Measurements from ENCODE around the gene STRIP2. TPM values are rescaled to one million over a fixed set of nuclear protein-coding genes. Genes with fewer than 3 reads are reported as not detected.
"Not testable (repeated sequence)": the region's sequence is repeated elsewhere in the genome, so short reads cannot be mapped to it uniquely, and the experiment has no call there.

The STRIP2 gene
- total and polyA plus RNA-seq, 9 donors = 5.1 to 10.1 (median 6.2) TPM

DNA sequence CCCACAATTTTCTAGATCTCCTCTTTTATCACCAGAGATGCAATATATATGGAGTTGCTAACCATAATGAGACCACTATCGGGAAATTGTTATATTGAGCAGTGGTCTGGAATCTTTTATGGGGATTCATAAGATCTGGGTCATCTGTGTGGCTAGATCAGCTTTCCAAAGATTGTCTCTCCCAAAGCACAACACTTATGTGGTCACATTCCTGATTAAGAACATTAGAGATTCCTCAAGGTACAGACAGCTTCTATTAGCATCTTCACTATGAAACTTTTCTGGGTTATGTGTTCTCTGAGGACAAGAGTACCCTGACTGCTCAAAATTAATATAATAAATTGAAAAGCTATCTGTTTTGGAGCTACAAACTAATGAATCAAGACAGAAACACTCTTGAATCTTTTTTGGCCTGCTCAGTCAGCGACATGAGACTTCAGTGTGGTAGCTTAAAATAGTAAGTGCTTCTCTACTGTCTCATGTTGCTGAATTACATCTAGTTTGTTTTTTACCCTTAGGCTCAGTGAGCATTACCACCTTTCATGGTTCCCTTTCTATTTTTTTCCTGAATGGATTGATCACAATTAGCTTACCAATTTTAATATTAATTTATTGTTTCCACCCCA lies 42.6 kb upstream of the STRIP2 start:
- H3K4me3 ChIP-seq (ENCODE audit: low read length) = no peak overlapping the region
- H3K4me1 ChIP-seq (ENCODE audit: control insufficient read depth, insufficient read depth, low read length) = no peaks in the 10 kb centered on the region
- DNase-seq = peak; percentile 25
- no peaks in the 10 kb centered on the region for H3K36me3 ChIP-seq (ENCODE audit: control insufficient read depth, insufficient read depth, low read length)
- no peaks in the 10 kb centered on the region for H3K27me3 ChIP-seq (ENCODE audit: control insufficient read depth, insufficient read depth, low read length)
- H3K27ac ChIP-seq (ENCODE audit: low read length) = peak overlapping the region; percentile 71
- WGBS (ENCODE audit: insufficient coverage) = no CpG with 5 or more reads among the region's 2 CpGs
- H3K9me3 ChIP-seq (replicated peaks; ENCODE audit: control insufficient read depth, low read depth, low read length) = no peaks in the 10 kb centered on the region

DNA sequence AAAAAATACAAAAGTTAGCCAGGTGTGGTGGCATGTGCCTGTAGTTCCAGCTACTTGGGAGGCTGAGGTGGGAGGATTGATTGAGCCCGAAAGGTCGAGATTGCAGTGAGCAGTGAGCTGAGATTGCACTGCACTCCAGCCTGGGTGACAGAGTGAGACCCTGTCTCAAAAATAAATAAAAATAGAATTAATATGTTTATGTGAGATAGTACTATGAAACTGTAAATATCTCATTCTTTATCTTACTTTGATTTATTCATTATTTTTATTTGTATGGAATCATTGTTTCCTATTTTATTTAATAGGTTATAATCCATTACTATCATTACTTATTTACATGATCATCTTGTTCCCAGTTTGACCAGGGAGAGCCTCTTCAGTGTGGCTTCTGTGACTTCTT lies 41.0 kb upstream of the STRIP2 start:
- WGBS (ENCODE audit: insufficient coverage) = no CpG with 5 or more reads among the region's 2 CpGs
- H3K27me3 ChIP-seq (ENCODE audit: control insufficient read depth, insufficient read depth, low read length) = no peaks in the 10 kb centered on the region
- no peaks in the 10 kb centered on the region for H3K9me3 ChIP-seq (replicated peaks; ENCODE audit: control insufficient read depth, low read depth, low read length)
- DNase-seq = no peak
- H3K27ac ChIP-seq (ENCODE audit: low read length) = no peak overlapping the region
- no peaks in the 10 kb centered on the region for H3K36me3 ChIP-seq (ENCODE audit: control insufficient read depth, insufficient read depth, low read length)
- H3K4me3 ChIP-seq (ENCODE audit: low read length) = no peak overlapping the region
- H3K4me1 ChIP-seq (ENCODE audit: control insufficient read depth, insufficient read depth, low read length) = no peaks in the 10 kb centered on the region

DNA sequence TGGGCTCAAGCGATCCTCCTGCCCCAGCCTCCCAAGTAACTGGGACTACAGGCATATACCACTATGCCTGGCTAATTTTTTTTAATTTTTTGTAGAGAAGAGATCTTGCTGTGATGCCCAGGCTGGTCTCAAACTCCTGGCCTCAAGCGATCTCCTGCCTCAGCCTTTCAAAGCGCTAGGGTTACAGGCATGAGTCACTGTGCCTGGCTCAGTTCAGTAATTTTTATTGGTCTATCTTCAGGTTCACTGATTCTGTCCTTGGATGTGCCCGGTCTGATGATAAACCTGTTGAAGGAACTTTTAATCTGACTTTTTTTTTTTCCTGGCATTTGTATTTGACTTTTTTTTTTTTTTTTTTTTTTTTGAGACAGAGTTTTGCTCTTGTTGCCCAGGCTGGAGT lies 40.1 kb upstream of the STRIP2 start:
- Histone ChIP-seq H3K27ac (ENCODE audit: low read length) (no peak overlapping the region), H3K9me3 (replicated peaks; ENCODE audit: control insufficient read depth, low read depth, low read length) (no peaks in the 10 kb centered on the region), H3K36me3 (ENCODE audit: control insufficient read depth, insufficient read depth, low read length) (no peaks in the 10 kb centered on the region), H3K4me1 (ENCODE audit: control insufficient read depth, insufficient read depth, low read length) (no peaks in the 10 kb centered on the region), H3K4me3 (ENCODE audit: low read length) (no peak overlapping the region), H3K27me3 (ENCODE audit: control insufficient read depth, insufficient read depth, low read length) (no peaks in the 10 kb centered on the region)
- DNase-seq = no peak
- whole genome bisulfite sequencing (ENCODE audit: insufficient coverage) = 100% methylated on average over 2 of the region's 4 CpGs

DNA sequence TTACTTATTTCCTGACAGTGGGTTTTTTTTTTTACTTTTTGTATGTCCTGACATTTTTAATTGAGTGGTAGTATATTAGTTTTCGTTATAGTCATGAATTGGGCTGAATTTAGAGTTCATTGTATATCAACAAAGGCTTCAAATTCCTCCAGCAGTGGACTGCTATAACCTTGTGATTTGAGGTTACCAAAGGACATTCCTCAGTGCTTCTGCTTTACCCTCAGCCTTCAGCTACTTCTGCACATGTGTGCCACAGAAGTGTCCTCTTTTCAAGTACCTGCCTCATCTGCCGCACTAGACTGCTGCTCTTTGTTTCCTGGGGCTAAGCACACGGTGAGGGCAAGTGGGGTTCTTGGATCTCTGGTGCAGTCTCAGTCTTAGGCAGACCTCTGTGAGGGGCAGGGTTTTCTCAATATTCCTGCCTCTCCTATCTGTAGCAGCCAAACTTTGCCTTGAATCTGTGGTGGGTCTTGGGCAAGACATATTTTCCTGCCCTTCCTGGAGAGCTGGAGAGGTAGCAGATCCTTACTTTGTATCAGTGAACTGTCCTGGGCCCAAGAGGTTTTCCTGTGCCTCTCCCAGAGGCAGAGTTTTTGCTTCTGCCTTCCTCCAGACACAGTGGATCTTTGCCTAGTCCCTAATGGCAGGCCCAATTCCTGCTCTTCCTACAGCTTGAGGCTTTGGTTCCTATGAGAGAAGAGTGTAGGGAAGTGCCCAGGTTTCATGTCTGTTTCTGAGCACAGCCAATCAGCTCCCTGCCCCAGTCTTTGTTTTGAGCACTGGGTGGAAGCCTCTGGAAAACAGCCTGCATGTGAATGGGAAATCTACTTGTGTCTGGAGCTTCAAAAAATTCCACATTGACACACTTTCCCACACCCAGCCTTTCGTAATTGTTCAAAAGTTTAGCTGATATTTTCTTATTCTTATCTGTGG lies 39.0 kb upstream of the STRIP2 start:
- WGBS (ENCODE audit: insufficient coverage) = 70% methylated on average over 2 of the region's 4 CpGs
- Histone ChIP-seq H3K4me1 (ENCODE audit: control insufficient read depth, insufficient read depth, low read length) (no peaks in the 10 kb centered on the region), H3K4me3 (ENCODE audit: low read length) (no peak overlapping the region), H3K36me3 (ENCODE audit: control insufficient read depth, insufficient read depth, low read length) (peaks cover under 1% of the 10 kb centered on the region), H3K27ac (ENCODE audit: low read length) (no peak overlapping the region), H3K9me3 (replicated peaks; ENCODE audit: control insufficient read depth, low read depth, low read length) (no peaks in the 10 kb centered on the region), H3K27me3 (ENCODE audit: control insufficient read depth, insufficient read depth, low read length) (no peaks in the 10 kb centered on the region)
- no peak for DNase-seq

DNA sequence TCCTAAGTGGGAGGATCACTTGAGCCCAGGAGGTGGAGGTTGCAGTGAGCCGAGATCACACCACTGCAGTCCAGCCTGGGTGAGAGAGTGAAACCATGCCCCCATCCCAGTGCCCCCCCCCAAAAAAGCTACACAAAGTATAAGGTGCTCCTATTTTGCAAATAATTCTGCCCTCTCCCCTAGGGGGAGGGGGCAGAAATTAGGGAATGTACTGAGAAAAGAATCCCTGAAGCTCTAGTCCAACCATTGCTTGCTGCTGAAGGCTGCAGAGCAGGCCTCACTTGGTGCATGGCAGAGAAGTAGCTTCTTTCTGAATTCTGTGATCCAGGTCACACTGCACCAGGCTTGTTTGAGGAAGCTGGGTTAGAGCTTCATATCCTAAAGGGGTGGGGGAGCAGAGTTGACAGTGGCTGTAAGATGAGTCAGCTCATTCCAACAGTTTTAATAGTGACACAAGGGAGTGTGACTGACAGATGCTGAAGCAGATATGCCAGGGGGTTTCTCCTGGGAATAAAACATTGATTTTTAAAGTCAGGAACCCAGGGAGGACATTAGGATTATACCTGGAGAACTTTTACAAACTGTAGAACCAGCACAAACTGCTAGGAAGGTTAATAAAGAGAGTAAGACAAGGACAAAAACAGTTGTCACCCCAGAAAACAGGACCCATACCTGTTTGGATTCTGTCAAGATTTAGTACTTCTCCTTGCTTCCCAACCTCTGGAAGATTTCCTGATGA lies 32.8 kb upstream of the STRIP2 start:
- no peaks in the 10 kb centered on the region for H3K27me3 ChIP-seq (ENCODE audit: control insufficient read depth, insufficient read depth, low read length)
- no CpG with 5 or more reads among the region's 1 CpG for whole genome bisulfite sequencing (ENCODE audit: insufficient coverage)
- H3K36me3 ChIP-seq (ENCODE audit: control insufficient read depth, insufficient read depth, low read length) = peaks cover 8% of the 10 kb centered on the region
- peak; percentile 24 for DNase-seq
- H3K27ac ChIP-seq (ENCODE audit: low read length) = no peak overlapping the region
- H3K9me3 ChIP-seq (replicated peaks; ENCODE audit: control insufficient read depth, low read depth, low read length) = no peaks in the 10 kb centered on the region
- H3K4me3 ChIP-seq (ENCODE audit: low read length) = no peak overlapping the region
- H3K4me1 ChIP-seq (ENCODE audit: control insufficient read depth, insufficient read depth, low read length) = peaks cover 3% of the 10 kb centered on the region

DNA sequence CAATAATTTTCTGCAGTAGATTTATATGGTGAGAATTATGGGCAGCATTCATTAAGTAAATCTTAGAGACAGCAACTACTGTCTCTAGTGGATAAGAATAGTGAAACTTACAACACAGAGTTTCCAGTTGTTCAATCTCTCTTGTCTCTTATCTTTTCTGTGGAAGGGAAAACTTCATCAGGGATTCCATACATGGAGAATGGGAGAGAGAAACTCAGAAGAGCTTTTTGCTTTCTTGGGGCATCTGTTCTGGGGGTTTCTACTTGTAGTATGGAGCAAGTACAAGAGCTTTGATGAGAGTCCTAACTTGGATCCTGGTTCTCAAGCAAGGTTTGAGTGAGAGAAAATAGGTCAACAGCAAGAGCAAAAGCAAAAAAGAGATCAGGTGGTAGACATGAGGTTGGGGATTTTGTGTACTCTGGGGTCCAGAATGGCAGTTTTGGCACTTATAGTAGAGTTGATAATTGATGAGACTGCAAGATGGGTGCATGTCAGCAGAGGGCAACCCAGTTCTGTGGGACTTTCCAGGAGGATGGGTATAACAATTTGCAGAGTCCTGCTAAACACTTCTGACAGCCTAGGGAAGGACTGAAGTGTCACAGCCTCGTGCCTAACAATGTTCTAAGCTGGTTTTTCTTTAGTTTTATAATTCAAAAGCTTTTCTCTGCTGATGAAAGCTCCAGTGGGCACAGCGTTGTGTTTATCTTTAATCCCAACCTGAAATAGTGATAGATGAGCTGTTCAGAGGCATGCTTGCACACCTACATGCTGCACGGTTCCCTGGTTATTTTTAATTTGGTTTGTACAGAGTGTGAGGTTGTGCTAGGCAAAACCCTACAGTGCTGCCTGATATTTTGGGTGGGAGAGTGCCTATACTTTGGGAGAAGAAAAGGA lies 32.0 kb upstream of the STRIP2 start:
- Histone ChIP-seq H3K9me3 (replicated peaks; ENCODE audit: control insufficient read depth, low read depth, low read length) (no peaks in the 10 kb centered on the region), H3K4me1 (ENCODE audit: control insufficient read depth, insufficient read depth, low read length) (peaks cover 3% of the 10 kb centered on the region), H3K36me3 (ENCODE audit: control insufficient read depth, insufficient read depth, low read length) (peaks cover 10% of the 10 kb centered on the region), H3K27me3 (ENCODE audit: control insufficient read depth, insufficient read depth, low read length) (no peaks in the 10 kb centered on the region), H3K4me3 (ENCODE audit: low read length) (no peak overlapping the region), H3K27ac (ENCODE audit: low read length) (no peak overlapping the region)
- 53% methylated on average over 3 of the region's 3 CpGs for WGBS (ENCODE audit: insufficient coverage)
- no peak for DNase-seq

DNA sequence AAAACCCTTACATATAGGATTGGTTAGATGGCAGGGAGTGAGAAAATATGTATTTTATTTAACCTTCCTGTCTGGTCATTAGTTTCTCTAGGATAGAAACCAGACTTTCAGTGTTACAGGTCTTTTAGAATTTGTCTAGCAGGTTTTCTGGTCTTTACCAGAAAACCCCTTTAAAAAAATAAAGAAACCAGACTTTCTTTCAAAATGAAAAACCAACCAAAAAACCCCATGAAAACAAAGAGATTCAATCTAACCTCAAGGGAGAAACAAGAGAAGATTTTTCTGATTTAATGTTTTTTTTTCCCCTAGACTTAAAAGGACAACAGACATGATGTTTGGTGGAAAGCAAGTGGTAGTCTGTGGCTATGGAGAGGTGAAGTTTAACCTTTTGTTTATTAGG lies 28.7 kb upstream of the STRIP2 start:
- Histone ChIP-seq H3K27ac (ENCODE audit: low read length) (no peak overlapping the region), H3K4me1 (ENCODE audit: control insufficient read depth, insufficient read depth, low read length) (peaks cover 3% of the 10 kb centered on the region), H3K9me3 (replicated peaks; ENCODE audit: control insufficient read depth, low read depth, low read length) (no peaks in the 10 kb centered on the region), H3K36me3 (ENCODE audit: control insufficient read depth, insufficient read depth, low read length) (peaks cover 9% of the 10 kb centered on the region), H3K4me3 (ENCODE audit: low read length) (no peak overlapping the region), H3K27me3 (ENCODE audit: control insufficient read depth, insufficient read depth, low read length) (no peaks in the 10 kb centered on the region)
- DNase-seq = no peak

DNA sequence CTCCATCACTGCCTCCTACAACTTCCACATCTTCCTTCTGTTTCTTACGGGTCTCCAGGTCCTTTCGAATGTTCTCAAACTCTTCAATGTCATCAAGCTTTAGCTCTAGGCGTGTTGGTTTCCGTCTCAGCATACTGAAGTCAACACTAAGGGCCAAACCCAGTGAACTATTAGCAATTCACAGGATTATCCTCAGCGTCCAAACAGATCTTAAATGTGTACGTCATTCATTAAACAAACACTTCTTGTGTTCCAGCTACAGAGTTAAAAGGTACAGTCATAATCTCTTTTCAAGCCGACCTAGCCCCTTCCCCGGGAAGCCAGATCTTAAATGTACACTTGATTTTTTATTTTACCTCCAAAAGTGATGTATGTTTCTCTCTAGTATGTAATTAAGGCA lies 24.0 kb upstream of the STRIP2 start:
- H3K27ac ChIP-seq (ENCODE audit: low read length); H3K4me1 ChIP-seq (ENCODE audit: control insufficient read depth, insufficient read depth, low read length); H3K27me3 ChIP-seq (ENCODE audit: control insufficient read depth, insufficient read depth, low read length); DNase-seq; H3K9me3 ChIP-seq (replicated peaks; ENCODE audit: control insufficient read depth, low read depth, low read length); H3K36me3 ChIP-seq (ENCODE audit: control insufficient read depth, insufficient read depth, low read length); H3K4me3 ChIP-seq (ENCODE audit: low read length): not testable (repeated sequence)
- 84% methylated on average over 4 of the region's 8 CpGs for WGBS (ENCODE audit: insufficient coverage)

DNA sequence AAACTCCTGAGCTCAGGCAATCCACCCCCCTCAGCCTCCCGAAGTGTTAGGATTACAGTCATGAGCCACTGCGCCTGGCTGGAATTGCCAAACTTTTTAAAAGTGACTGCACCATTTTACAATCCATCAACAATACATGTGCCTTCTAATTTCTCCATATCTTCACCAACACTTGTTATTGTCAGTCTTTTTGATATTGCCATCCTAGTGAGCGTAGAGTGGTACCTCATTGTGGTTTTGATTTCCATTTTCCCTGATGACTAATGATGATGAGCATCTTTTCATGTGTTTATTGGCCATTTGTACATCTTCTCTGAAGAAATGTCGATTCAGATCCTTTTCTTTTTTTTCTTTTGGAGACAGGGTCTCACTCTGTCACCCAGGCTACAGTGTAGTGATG lies 21.7 kb upstream of the STRIP2 start:
- no peaks in the 10 kb centered on the region for H3K9me3 ChIP-seq (replicated peaks; ENCODE audit: control insufficient read depth, low read depth, low read length)
- H3K27me3 ChIP-seq (ENCODE audit: control insufficient read depth, insufficient read depth, low read length) = no peaks in the 10 kb centered on the region
- H3K36me3 ChIP-seq (ENCODE audit: control insufficient read depth, insufficient read depth, low read length) = no peaks in the 10 kb centered on the region
- no peak for DNase-seq
- H3K4me3 ChIP-seq (ENCODE audit: low read length) = no peak overlapping the region
- no peaks in the 10 kb centered on the region for H3K4me1 ChIP-seq (ENCODE audit: control insufficient read depth, insufficient read depth, low read length)
- no peak overlapping the region for H3K27ac ChIP-seq (ENCODE audit: low read length)
- 100% methylated on average over 2 of the region's 4 CpGs for WGBS (ENCODE audit: insufficient coverage)
